ENCODE measurements around the gene CLEC7A. TPM values are rescaled to one million over a fixed set of nuclear protein-coding genes. Genes with fewer than 3 reads are reported as not detected.

CLEC7A gene
- total and polyA plus RNA-seq, 7 experiments from 2014 or later = 1.5 to 121 (median 7.2) TPM; not detected in 3

- H3K4me3 Mint-ChIP-seq = no peak overlapping the region
- CTCF ChIA-PET = interaction anchor here (0.7 kb wide), 1 partner anchor 116 kb away, joined by 5 read pairs; no protein-coding TSS in a partner anchor
- no peaks in the 10 kb centered on the region for H3K4me1 ChIP-seq (ENCODE audit: control insufficient read depth in 2 of 2, insufficient read depth in 2 of 2, low read length in 2 of 2)
- intact Hi-C loops (cut with micrococcal nuclease) = no loop called here
- no peaks in the 10 kb centered on the region for H3K27me3 ChIP-seq (ENCODE audit: control insufficient read depth in 2 of 2, insufficient read depth in 2 of 2, low read length in 2 of 2)
- peaks cover 9 to 56% (median 22%) of the 10 kb centered on the region in 5 donors for H3K27me3 Mint-ChIP-seq
- ATAC-seq (no peak), DNase-seq (no peak)
- no peaks in the 10 kb centered on the region for H3K36me3 Mint-ChIP-seq
- H3K4me3 ChIP-seq (ENCODE audit: low read length) = no peak overlapping the region
- POLR2A ChIA-PET = no interaction called here
- H3K27ac ChIP-seq (ENCODE audit: low read depth, low read length) = no peak overlapping the region
- peaks cover 0 to under 1% (median 0%) of the 10 kb centered on the region in 7 donors for H3K4me1 Mint-ChIP-seq
- no peaks in the 10 kb centered on the region for H3K9me3 Mint-ChIP-seq
- H3K27ac Mint-ChIP-seq = no peak overlapping the region
- no peaks in the 10 kb centered on the region for H3K9me3 ChIP-seq (ENCODE audit: control insufficient read depth in 2 of 3, low read length in 3 of 3)
- no peaks in the 10 kb centered on the region for H3K36me3 ChIP-seq (ENCODE audit: control insufficient read depth in 2 of 3, insufficient read depth in 3 of 3, low read length in 3 of 3)
These were observed 59.6 kb downstream of the CLEC7A start for GRCh38 chr12:10070380-10070779.

GRCh38 chr12:10069976-10070375, 60.0 kb downstream of the CLEC7A start:
- H3K4me1 ChIP-seq (ENCODE audit: control insufficient read depth in 2 of 2, insufficient read depth in 2 of 2, low read length in 2 of 2) = no peaks in the 10 kb centered on the region
- no peak for DNase-seq
- H3K4me1 Mint-ChIP-seq = peaks cover 0 to 5% (median 0%) of the 10 kb centered on the region in 7 donors
- CTCF ChIA-PET = interaction anchor here (0.7 kb wide), 1 partner anchor 116 kb away, joined by 5 read pairs; no protein-coding TSS in a partner anchor
- no peaks in the 10 kb centered on the region for H3K9me3 Mint-ChIP-seq
- no peaks in the 10 kb centered on the region for H3K27me3 ChIP-seq (ENCODE audit: control insufficient read depth in 2 of 2, insufficient read depth in 2 of 2, low read length in 2 of 2)
- H3K4me3 ChIP-seq (ENCODE audit: low read length) = no peak overlapping the region
- no peak overlapping the region for H3K27ac ChIP-seq (ENCODE audit: low read depth, low read length)
- no peak overlapping the region for H3K27ac Mint-ChIP-seq
- H3K9me3 ChIP-seq (ENCODE audit: control insufficient read depth in 2 of 3, low read length in 3 of 3) = no peaks in the 10 kb centered on the region
- intact Hi-C loops (cut with micrococcal nuclease) = no loop called here
- no peaks in the 10 kb centered on the region for H3K36me3 Mint-ChIP-seq
- H3K36me3 ChIP-seq (ENCODE audit: control insufficient read depth in 2 of 3, insufficient read depth in 3 of 3, low read length in 3 of 3) = no peaks in the 10 kb centered on the region
- H3K4me3 Mint-ChIP-seq = no peak overlapping the region
- POLR2A ChIA-PET = no interaction called here
- peaks cover 9 to 56% (median 22%) of the 10 kb centered on the region in 5 donors for H3K27me3 Mint-ChIP-seq
- ATAC-seq = no peak

DNA sequence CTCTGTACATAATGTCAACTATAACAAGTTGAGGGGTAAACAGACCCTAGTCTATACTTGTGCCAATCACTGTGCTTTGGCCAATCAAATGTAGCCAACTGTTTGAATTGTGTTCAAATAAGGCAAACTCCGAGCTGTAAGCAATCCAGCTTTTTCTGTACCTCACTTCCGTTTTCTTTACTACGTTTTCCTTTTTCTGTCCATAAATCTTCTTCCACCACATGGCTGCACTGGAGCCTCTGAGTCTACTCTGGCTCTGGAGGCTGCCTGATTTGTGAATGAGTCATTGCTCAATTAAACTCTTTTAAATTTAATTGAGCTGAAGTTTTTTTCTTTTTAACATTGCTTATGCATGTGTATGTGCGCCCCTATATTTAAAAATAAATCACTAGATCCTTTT, 60.9 kb downstream of the CLEC7A start:
- no peak for DNase-seq
- H3K4me3 ChIP-seq (ENCODE audit: low read length) = no peak overlapping the region
- ChIA-PET POLR2A (no interaction called here), CTCF (no interaction called here)
- no peaks in the 10 kb centered on the region for H3K27me3 ChIP-seq (ENCODE audit: control insufficient read depth in 2 of 2, insufficient read depth in 2 of 2, low read length in 2 of 2)
- H3K36me3 ChIP-seq (ENCODE audit: control insufficient read depth in 2 of 3, insufficient read depth in 3 of 3, low read length in 3 of 3) = no peaks in the 10 kb centered on the region
- peak; percentile 41 for ATAC-seq
- H3K4me1 Mint-ChIP-seq = peaks cover 0 to 6% (median 0%) of the 10 kb centered on the region in 7 donors
- intact Hi-C loops (cut with micrococcal nuclease) = no loop called here
- no peak overlapping the region for H3K4me3 Mint-ChIP-seq
- no peaks in the 10 kb centered on the region for H3K36me3 Mint-ChIP-seq
- H3K4me1 ChIP-seq (ENCODE audit: control insufficient read depth in 2 of 2, insufficient read depth in 2 of 2, low read length in 2 of 2) = no peaks in the 10 kb centered on the region
- H3K9me3 Mint-ChIP-seq = no peaks in the 10 kb centered on the region
- peaks cover 9 to 54% (median 22%) of the 10 kb centered on the region in 5 donors for H3K27me3 Mint-ChIP-seq
- H3K27ac ChIP-seq (ENCODE audit: low read depth, low read length) = no peak overlapping the region
- no peak overlapping the region for H3K27ac Mint-ChIP-seq
- no peaks in the 10 kb centered on the region for H3K9me3 ChIP-seq (ENCODE audit: control insufficient read depth in 2 of 3, low read length in 3 of 3)

- CTCF ChIA-PET = no interaction called here
- Mint-ChIP-seq H3K9me3 (no peaks in the 10 kb centered on the region), H3K36me3 (no peaks in the 10 kb centered on the region), H3K27ac (no peak overlapping the region), H3K4me1 (peaks cover 0 to 6% (median 0%) of the 10 kb centered on the region in 7 donors), H3K4me3 (no peak overlapping the region), H3K27me3 (peaks cover 9 to 54% (median 22%) of the 10 kb centered on the region in 5 donors)
- DNase-seq (no peak), ATAC-seq (peak; percentile 68)
- H3K27ac ChIP-seq (ENCODE audit: low read depth, low read length) = no peak overlapping the region
- no peaks in the 10 kb centered on the region for H3K36me3 ChIP-seq (ENCODE audit: control insufficient read depth in 2 of 3, insufficient read depth in 3 of 3, low read length in 3 of 3)
- H3K4me1 ChIP-seq (ENCODE audit: control insufficient read depth in 2 of 2, insufficient read depth in 2 of 2, low read length in 2 of 2) = no peaks in the 10 kb centered on the region
- H3K27me3 ChIP-seq (ENCODE audit: control insufficient read depth in 2 of 2, insufficient read depth in 2 of 2, low read length in 2 of 2) = no peaks in the 10 kb centered on the region
- intact Hi-C loops (cut with micrococcal nuclease) = no loop called here
- POLR2A ChIA-PET = no interaction called here
- H3K9me3 ChIP-seq (ENCODE audit: control insufficient read depth in 2 of 3, low read length in 3 of 3) = no peaks in the 10 kb centered on the region
- H3K4me3 ChIP-seq (ENCODE audit: low read length) = no peak overlapping the region
These were observed 61.4 kb downstream of the CLEC7A start for GRCh38 chr12:10068644-10069043.

- Mint-ChIP-seq H3K4me3 (no peak overlapping the region), H3K27ac (no peak overlapping the region), H3K36me3 (no peaks in the 10 kb centered on the region), H3K9me3 (no peaks in the 10 kb centered on the region), H3K27me3 (peaks cover 9 to 52% (median 22%) of the 10 kb centered on the region in 5 donors), H3K4me1 (peaks cover 0 to 6% (median 0%) of the 10 kb centered on the region in 7 donors)
- ATAC-seq = no peak
- no peak overlapping the region for H3K27ac ChIP-seq (ENCODE audit: low read depth, low read length)
- H3K9me3 ChIP-seq (ENCODE audit: control insufficient read depth in 2 of 3, low read length in 3 of 3) = no peaks in the 10 kb centered on the region
- H3K4me1 ChIP-seq (ENCODE audit: control insufficient read depth in 2 of 2, insufficient read depth in 2 of 2, low read length in 2 of 2) = no peaks in the 10 kb centered on the region
- POLR2A ChIA-PET = no interaction called here
- H3K4me3 ChIP-seq (ENCODE audit: low read length) = no peak overlapping the region
- H3K36me3 ChIP-seq (ENCODE audit: control insufficient read depth in 2 of 3, insufficient read depth in 3 of 3, low read length in 3 of 3) = no peaks in the 10 kb centered on the region
- intact Hi-C loops (cut with micrococcal nuclease) = no loop called here
- no peaks in the 10 kb centered on the region for H3K27me3 ChIP-seq (ENCODE audit: control insufficient read depth in 2 of 2, insufficient read depth in 2 of 2, low read length in 2 of 2)
- CTCF ChIA-PET = no interaction called here
- DNase-seq = no peak
These were observed 62.1 kb downstream of the CLEC7A start for GRCh38 chr12:10067942-10068341.

DNA sequence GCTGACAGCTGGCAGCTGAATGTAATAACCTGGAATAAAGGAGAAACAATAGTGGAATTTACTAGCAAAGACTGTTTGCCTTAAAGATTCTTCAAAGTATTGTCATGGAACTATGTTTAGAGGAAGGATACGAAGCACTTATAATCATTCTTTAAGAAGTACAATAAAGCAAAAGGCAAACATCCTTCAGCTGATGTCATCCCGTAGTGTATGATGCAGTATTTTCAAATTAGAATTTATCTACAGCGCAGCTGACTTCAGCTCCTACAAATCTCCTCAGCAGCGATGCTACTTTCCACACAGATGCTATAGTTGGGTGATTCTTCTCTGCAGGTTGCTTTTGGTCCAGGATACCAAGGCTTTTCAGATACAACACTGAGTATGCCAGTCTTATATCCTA, 62.7 kb downstream of the CLEC7A start:
- Mint-ChIP-seq H3K27ac (no peak overlapping the region), H3K27me3 (peaks cover 9 to 53% (median 22%) of the 10 kb centered on the region in 5 donors), H3K4me3 (no peak overlapping the region), H3K4me1 (peaks cover 0 to 6% (median 0%) of the 10 kb centered on the region in 7 donors), H3K36me3 (no peaks in the 10 kb centered on the region), H3K9me3 (no peaks in the 10 kb centered on the region)
- ATAC-seq = no peak
- H3K27me3 ChIP-seq (ENCODE audit: control insufficient read depth in 2 of 2, insufficient read depth in 2 of 2, low read length in 2 of 2) = no peaks in the 10 kb centered on the region
- H3K9me3 ChIP-seq (ENCODE audit: control insufficient read depth in 2 of 3, low read length in 3 of 3) = no peaks in the 10 kb centered on the region
- DNase-seq = no peak
- ChIA-PET CTCF (no interaction called here), POLR2A (no interaction called here)
- no peak overlapping the region for H3K4me3 ChIP-seq (ENCODE audit: low read length)
- H3K27ac ChIP-seq (ENCODE audit: low read depth, low read length) = no peak overlapping the region
- H3K36me3 ChIP-seq (ENCODE audit: control insufficient read depth in 2 of 3, insufficient read depth in 3 of 3, low read length in 3 of 3) = no peaks in the 10 kb centered on the region
- intact Hi-C loops (cut with micrococcal nuclease) = no loop called here
- H3K4me1 ChIP-seq (ENCODE audit: control insufficient read depth in 2 of 2, insufficient read depth in 2 of 2, low read length in 2 of 2) = no peaks in the 10 kb centered on the region
